Ectodermal cell (in vitro differentiated cells): Measurements from ENCODE around the gene CLEC4E.

ENCODE experiments used
- H3K27ac ChIP-seq: 2 replicates; pipeline ENCODE4 v1.7.0; 2013; ENCODE audit warnings: mild to moderate bottlenecking, low read depth, low read length; ENCODE audit not compliant: insufficient read depth, poor library complexity, severe bottlenecking
- H3K27me3 ChIP-seq: 2 replicates; pipeline ENCODE4 v1.7.0; 2013; ENCODE audit warnings: mild to moderate bottlenecking, low read length; ENCODE audit not compliant: insufficient read depth, control insufficient read depth, poor library complexity, severe bottlenecking
- H3K36me3 ChIP-seq: one replicate; pipeline ENCODE4 v1.7.0; 2013; ENCODE audit warnings: low read length; ENCODE audit not compliant: control insufficient read depth, insufficient read depth
- H3K4me1 ChIP-seq: one replicate; pipeline ENCODE4 v1.7.0; 2013; ENCODE audit warnings: low read length; ENCODE audit not compliant: control insufficient read depth, insufficient read depth
- H3K4me3 ChIP-seq: 2 replicates; pipeline ENCODE4 v1.7.0; 2013; ENCODE audit warnings: low read depth, low read length, control low read depth; ENCODE audit not compliant: insufficient read depth
- H3K9me3 ChIP-seq: 2 replicates; pipeline ENCODE4 v1.7.0; 2013; ENCODE audit warnings: mild to moderate bottlenecking, low read length, moderate library complexity; ENCODE audit not compliant: control insufficient read depth
- WGBS, 2 experiments: methylation state at CpG; one replicate each; pipeline ENCODE4 v1.1.7; 2013; ENCODE audit warnings: missing lambda C conversion rate in 2 of 2; 5-methylcytosine and 5-hydroxymethylcytosine counted together

Gene CLEC4E

DNA sequence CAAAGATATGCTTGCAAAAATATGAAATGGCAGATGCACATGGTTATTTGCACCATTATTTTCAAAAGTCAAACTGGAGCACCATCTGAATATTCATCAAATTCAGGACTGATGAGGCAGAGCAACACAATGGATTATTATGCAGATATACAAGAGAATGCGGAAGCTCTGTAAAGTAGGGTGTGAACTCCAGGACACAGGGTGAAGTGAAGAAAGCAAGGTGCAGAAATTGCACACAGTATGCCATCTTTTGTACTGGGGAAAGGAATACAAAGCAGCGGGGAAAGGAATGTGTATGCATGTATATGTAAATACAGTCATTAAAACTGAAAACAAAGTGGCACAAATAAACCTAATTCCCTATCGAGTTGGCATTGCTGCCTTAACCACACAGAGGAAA is 22.7 kb upstream of the CLEC4E start:
- H3K4me1 ChIP-seq, result no peaks in the 10 kb centered on the region
- WGBS, 2 experiments, result 60 to 72% methylated on average over 2 to 3 of the region's 3 CpGs
- no peaks in the 10 kb centered on the region for H3K27me3 ChIP-seq
- no peak overlapping the region for H3K4me3 ChIP-seq
- H3K36me3 ChIP-seq, result no peaks in the 10 kb centered on the region
- H3K9me3 ChIP-seq, result no peaks in the 10 kb centered on the region
- H3K27ac ChIP-seq, result no peak overlapping the region

DNA sequence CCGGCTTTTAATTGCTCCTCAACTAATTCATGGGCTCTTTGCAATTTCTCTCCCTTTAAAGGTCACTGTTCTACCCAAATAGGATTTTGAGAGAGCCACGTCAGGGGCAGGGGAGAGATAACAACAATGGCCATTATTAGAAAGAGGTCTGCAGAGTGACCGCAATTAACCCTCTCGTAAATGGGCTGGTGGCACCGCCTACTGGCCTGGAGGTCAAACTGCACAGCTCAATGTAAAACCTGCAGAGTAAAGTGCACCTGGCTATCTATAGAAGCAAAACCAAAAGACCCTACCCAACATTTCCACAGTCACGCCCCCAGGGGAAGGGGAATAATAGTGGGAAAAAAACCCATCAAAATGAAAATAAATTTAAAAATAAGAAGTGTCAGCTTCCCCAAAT is 21.6 kb upstream of the CLEC4E start:
- H3K36me3 ChIP-seq, result no peaks in the 10 kb centered on the region
- H3K9me3 ChIP-seq, result no peaks in the 10 kb centered on the region
- no peak overlapping the region for H3K4me3 ChIP-seq
- WGBS, 2 experiments, result 94 to 95% methylated on average over 5 of the region's 6 CpGs
- no peaks in the 10 kb centered on the region for H3K27me3 ChIP-seq
- no peak overlapping the region for H3K27ac ChIP-seq
- H3K4me1 ChIP-seq, result no peaks in the 10 kb centered on the region

DNA sequence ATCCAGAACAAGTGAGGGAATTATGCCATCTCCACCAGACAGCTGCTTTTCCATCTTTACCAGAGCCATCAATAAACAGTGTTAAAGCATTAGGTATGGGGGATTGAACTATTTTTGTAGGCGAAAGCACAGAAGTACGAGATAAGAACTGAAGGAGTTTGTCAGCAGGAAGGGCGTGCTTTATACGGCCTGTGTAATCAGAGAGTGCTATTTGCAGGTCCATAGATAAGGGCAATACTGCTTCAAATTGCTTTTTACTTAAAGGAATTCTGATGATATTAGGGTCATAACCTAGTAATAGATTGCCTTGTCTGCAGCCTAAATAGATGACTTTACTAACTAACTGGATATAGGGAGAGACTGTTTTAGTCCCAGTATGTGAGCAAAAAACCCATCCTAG is 20.3 kb upstream of the CLEC4E start:
- H3K4me1 ChIP-seq, result no peaks in the 10 kb centered on the region
- H3K36me3 ChIP-seq, result no peaks in the 10 kb centered on the region
- no peak overlapping the region for H3K4me3 ChIP-seq
- no peaks in the 10 kb centered on the region for H3K27me3 ChIP-seq
- no peaks in the 10 kb centered on the region for H3K9me3 ChIP-seq
- 90 to 95% methylated on average over 4 of the region's 4 CpGs for WGBS, 2 experiments
- H3K27ac ChIP-seq, result no peak overlapping the region

DNA sequence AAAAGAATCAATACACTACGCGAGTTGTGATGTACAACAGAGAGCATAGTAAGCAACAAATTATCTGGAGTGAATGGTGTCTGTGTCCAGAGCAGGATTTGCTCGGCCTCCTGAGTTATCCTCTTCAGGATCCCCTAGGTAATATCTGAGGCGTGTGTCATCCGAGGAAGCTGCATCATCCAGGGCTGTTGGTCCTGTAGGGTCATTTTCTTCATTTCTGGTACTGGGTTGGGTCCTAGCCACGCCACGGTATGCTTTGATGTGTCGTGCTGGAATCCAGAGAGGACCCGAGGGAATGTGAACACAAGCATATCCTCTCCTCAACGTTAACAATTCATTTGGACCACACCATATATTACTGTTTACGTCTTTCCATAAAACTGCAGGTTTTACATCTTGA is 19.0 kb upstream of the CLEC4E start:
- no peaks in the 10 kb centered on the region for H3K36me3 ChIP-seq
- WGBS, 2 experiments, result 90 to 92% methylated on average over 10 to 11 of the region's 11 CpGs
- H3K4me3 ChIP-seq, result no peak overlapping the region
- H3K27me3 ChIP-seq, result no peaks in the 10 kb centered on the region
- H3K27ac ChIP-seq, result no peak overlapping the region
- no peaks in the 10 kb centered on the region for H3K9me3 ChIP-seq
- H3K4me1 ChIP-seq, result no peaks in the 10 kb centered on the region

DNA sequence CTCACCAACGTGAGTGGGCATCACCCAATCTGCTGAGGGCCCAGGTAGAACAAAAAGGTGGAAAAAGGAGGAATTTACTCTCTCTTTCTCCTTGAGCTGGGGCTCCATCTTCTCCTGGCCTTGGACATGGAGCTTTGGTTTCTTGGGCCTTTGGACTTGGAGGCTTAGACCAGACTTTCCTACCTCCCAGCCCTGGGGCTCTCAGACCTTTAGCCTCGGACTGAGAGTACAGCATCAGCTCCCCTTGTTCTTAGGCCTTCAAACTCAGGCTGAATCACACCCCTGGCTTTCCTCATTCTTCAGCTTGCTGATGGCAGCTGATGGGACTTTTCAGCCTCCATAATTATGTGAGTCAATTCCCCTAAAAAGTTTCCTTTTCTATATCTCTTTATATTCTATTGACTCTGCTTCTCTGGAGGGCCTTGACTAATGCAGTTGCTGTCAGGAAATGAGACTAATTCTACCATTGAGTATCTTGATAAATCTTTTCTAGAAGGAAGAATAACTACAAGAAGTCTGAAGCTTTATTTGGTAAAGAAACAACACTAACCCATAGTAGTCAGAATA is 15.9 kb upstream of the CLEC4E start:
- H3K36me3 ChIP-seq, result no peaks in the 10 kb centered on the region

DNA sequence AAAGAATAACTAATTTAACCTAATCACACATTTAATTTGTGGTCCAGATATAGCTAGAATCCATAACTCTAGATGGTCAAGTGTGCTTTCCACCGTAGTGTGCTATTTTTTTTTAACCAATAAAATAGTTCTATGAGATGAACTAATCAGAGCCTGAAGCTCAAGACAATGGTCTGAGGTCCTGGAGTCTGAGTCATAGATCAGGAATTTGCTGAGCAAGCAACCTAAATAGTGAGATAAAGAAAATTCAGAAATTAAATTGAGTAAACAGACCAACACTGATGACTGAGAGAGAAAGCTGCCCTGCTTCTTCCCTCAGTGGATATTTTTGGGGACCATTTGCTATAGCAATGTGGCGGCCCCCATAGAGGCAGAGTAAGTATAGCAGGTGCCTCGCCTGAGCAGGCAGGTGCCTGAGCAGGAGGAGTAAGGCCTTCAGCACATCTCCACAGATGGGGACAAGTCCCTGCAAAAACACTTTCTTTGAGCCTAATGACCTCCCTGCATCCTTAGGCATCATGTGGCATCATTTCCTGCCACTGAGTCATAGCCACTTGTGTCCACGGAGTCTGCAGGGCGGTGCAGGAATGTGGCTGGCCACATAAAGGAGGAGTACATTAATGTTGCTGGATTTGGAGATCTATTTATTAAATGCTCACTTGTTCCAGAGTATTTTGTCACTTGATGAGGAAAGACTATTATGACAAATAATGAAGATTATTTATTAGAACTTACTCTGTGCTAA is 13.9 kb upstream of the CLEC4E start:
- 91 to 94% methylated on average over 5 of the region's 5 CpGs for WGBS, 2 experiments
- H3K4me3 ChIP-seq, result no peak overlapping the region
- no peaks in the 10 kb centered on the region for H3K4me1 ChIP-seq
- H3K27me3 ChIP-seq, result no peaks in the 10 kb centered on the region
- no peaks in the 10 kb centered on the region for H3K9me3 ChIP-seq
- no peaks in the 10 kb centered on the region for H3K36me3 ChIP-seq
- H3K27ac ChIP-seq, result no peak overlapping the region

More for the DNA sequence above, 15.9 kb upstream of the CLEC4E start:
- 86 to 93% methylated on average over 2 of the region's 2 CpGs for WGBS, 2 experiments
- H3K4me1 ChIP-seq, result no peaks in the 10 kb centered on the region
- H3K27ac ChIP-seq, result no peak overlapping the region
- no peaks in the 10 kb centered on the region for H3K9me3 ChIP-seq
- H3K4me3 ChIP-seq, result no peak overlapping the region
- H3K27me3 ChIP-seq, result no peaks in the 10 kb centered on the region

DNA sequence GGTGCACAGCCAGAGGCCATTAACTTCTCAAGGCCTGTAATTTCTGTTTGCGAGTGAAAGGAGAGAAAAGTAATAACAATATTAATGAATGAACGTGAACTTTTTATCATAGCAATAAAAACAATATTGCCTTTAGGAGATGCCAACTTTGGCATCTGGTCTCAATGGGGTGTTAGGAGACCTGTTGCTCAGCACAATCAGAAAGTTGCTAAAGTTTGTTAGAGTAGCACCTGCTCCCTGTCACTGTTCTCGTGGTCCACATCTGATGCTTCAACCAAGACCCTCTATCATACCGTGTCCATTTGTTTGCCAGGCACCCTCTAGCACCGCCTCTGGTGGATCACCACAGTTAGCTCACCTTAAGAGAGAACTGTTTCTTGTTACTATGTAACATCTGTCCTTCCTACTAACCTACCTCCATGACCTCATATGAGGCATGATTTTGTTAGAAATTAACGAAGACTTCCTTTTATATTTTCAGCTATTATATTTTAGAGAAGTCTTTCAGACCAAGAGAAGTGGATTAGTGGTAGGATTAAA is 12.5 kb upstream of the CLEC4E start:
- no peaks in the 10 kb centered on the region for H3K27me3 ChIP-seq
- no peaks in the 10 kb centered on the region for H3K36me3 ChIP-seq
- no peak overlapping the region for H3K4me3 ChIP-seq
- no peaks in the 10 kb centered on the region for H3K9me3 ChIP-seq
- WGBS, 2 experiments, result 84 to 90% methylated on average over 4 to 5 of the region's 6 CpGs
- no peaks in the 10 kb centered on the region for H3K4me1 ChIP-seq
- no peak overlapping the region for H3K27ac ChIP-seq

DNA sequence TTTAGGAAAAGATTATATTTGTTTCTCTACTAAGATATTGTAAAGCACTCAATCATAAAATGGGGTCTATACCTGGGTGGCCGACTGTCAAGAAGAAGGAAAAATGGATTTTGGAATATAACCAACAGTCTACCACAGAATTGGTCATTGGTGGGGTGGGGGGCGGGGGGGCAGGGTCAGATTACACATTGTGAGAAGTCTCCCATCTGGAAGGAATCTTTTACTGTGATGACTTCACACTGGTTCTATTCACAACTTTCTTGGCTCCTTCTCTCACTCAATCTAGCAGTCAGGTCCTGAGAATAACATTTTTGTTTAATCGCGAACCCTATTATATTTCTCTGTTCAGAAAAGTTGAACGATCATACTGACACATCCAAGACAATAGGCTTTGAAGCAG is 8.7 kb upstream of the CLEC4E start:
- no peak overlapping the region for H3K4me3 ChIP-seq
- no peaks in the 10 kb centered on the region for H3K9me3 ChIP-seq
- no peaks in the 10 kb centered on the region for H3K4me1 ChIP-seq
- H3K27ac ChIP-seq, result no peak overlapping the region
- H3K36me3 ChIP-seq, result no peaks in the 10 kb centered on the region
- H3K27me3 ChIP-seq, result no peaks in the 10 kb centered on the region
- 88 to 92% methylated on average over 4 to 5 of the region's 5 CpGs for WGBS, 2 experiments

DNA sequence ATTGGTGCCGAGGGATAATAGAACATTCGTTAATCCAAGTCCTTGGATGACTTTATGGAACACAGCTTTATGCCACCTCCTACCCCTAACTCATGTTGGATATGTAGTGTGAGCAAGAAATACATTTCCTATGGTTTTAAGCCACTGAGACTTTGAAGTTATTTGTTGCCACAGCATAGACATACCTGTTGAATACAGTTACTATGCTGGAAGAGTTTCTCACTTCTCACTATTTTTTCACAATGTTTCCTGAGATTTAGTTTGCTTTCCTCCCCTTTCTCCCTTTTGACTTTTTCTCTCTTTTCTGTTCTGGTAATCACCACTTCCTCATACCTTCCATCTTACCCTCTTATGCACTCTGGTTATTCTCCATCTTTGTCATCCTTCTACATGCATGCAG is 7.5 kb upstream of the CLEC4E start:
- Histone ChIP-seq H3K27me3 (no peaks in the 10 kb centered on the region), H3K27ac (no peak overlapping the region), H3K4me1 (no peaks in the 10 kb centered on the region), H3K9me3 (no peaks in the 10 kb centered on the region), H3K36me3 (no peaks in the 10 kb centered on the region), H3K4me3 (no peak overlapping the region)
- 100% methylated on average over 2 of the region's 2 CpGs; no CpG with 5 or more reads in 1 of the 2 experiments for WGBS, 2 experiments

DNA sequence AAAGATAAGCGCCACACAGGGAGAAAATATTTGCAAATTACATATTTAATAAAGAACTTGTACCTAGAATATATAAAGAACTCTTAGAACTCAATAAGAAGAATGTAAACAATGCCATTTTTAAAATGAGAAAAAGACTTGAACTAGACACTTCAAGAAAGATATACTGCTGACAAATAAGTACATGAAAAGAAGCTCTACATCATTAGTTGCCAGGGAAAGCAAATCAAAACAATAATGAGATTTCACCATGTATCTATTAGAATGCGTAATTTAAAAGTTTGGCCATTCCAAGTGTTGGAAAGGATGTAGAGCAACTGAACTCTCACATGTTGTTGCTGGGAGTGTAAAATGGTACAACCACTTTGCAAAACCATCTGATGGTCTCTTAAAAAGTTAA is 6.9 kb upstream of the CLEC4E start:
- Histone ChIP-seq H3K27ac (no peak overlapping the region), H3K27me3 (no peaks in the 10 kb centered on the region), H3K4me1 (no peaks in the 10 kb centered on the region), H3K4me3 (no peak overlapping the region), H3K9me3 (no peaks in the 10 kb centered on the region), H3K36me3 (no peaks in the 10 kb centered on the region)
- 94 to 100% methylated on average over 1 of the region's 2 CpGs for WGBS, 2 experiments
